K562 (cell line): ENCODE results near the gene DOP1B. TPM values are rescaled to one million over a fixed set of nuclear protein-coding genes. Genes with fewer than 3 reads are reported as not detected.

Experiments used
- ATAC-seq: fragments of 200-7000 bp; cut with Tn5 transposase; 3 replicates; pipeline ENCODE4 v1.9.1; 2020; ENCODE audit warnings: moderate library complexity
- BruUV-seq: library from RNA; stranded (reverse); fragments of 400-500 nt; replicated peaks from 2 replicates; lab custom pipeline; 2021; lab: Mats Ljungman, UMichigan
- CTCF ChIA-PET: fragments of 300-600 bp; formaldehyde crosslinking; extraction: SDS; loops from one replicate; lab custom pipeline; 2021; ENCODE audit warnings: low intra/inter-chr PET ratio; lab: Yijun Ruan, JAX
- POLR2A ChIA-PET: fragments of 300-600, 350-650 bp; sonication (Branson Sonifier 250); formaldehyde crosslinking; extraction: SDS; loops from one replicate; lab custom pipeline; 2021; ENCODE audit warnings: antibody characterized with exemption, inconsistent platforms; lab: Yijun Ruan, JAX
- DNase-seq, 4 experiments: peaks; one replicate each; pipeline versions ENCODE4 v3.0.0 to v3.0.0-alpha.2; 2011 to 2018; ENCODE audit warnings: low spot score in 3 of 4, mixed read lengths in 3 of 4; ENCODE audit errors: extremely low read depth in 1 of 4
- FAIRE-seq: peaks from 2 replicates; lab custom pipeline; 2011; peaks lifted over from hg19 to GRCh38; lab: Jason Lieb, UNC
- H2AFZ ChIP-seq: 2 replicates; pipeline ENCODE4 v1.6.0; 2011; ENCODE audit warnings: low read depth, low read length, control low read depth, inconsistent platforms
- H3K27ac ChIP-seq: fragments of 200-600 bp; 3 replicates; pipeline ENCODE4 v1.8.0; 2011; ENCODE audit warnings: low read depth, mild to moderate bottlenecking, control low read depth, inconsistent platforms, low read length, moderate library complexity, mixed read lengths; ENCODE audit errors: extremely low read depth
- H3K27me3 ChIP-seq, 2 experiments: fragments of 300-600 bp in 1 of 2; 2 replicates in 1 of 2; 3 replicates in 1 of 2; pipeline versions ENCODE4 v1.6.0 to v1.8.0; 2011; ENCODE audit warnings: inconsistent platforms in 2 of 2, low read length in 2 of 2, mild to moderate bottlenecking in 1 of 2, mixed read lengths in 1 of 2, moderate library complexity in 1 of 2; ENCODE audit not compliant: control insufficient read depth in 2 of 2, insufficient read depth in 2 of 2
- H3K36me3 ChIP-seq: fragments of 300-600 bp; 3 replicates; pipeline ENCODE4 v1.8.0; 2011; ENCODE audit warnings: mild to moderate bottlenecking, low read length, inconsistent platforms; ENCODE audit not compliant: control insufficient read depth, insufficient read depth
- H3K4me1 ChIP-seq, 2 experiments: fragments of 200-600 bp in 1 of 2; replicated peaks in 1 of 2; 2 replicates in 1 of 2; 3 replicates in 1 of 2; pipeline versions ENCODE4 v1.5.1 to v1.8.0; 2011; ENCODE audit warnings: inconsistent platforms in 2 of 2, low read length in 2 of 2, mild to moderate bottlenecking in 1 of 2, mixed read lengths in 1 of 2, moderate library complexity in 1 of 2; ENCODE audit not compliant: control insufficient read depth in 2 of 2, insufficient read depth in 2 of 2
- H3K4me2 ChIP-seq: 2 replicates; pipeline ENCODE4 v1.6.1; 2011; ENCODE audit warnings: low read length, control low read depth, inconsistent platforms, mixed read lengths; ENCODE audit not compliant: insufficient read depth
- H3K4me3 ChIP-seq: fragments of 200-600 bp; sonication (generic), shearing (Covaris generic); 2 replicates; pipeline ENCODE4 v1.5.1; 2016; ENCODE audit warnings: control low read depth, inconsistent platforms
- H3K79me2 ChIP-seq: fragments of 200-600 bp; 3 replicates; pipeline ENCODE4 v1.8.0; 2011; ENCODE audit warnings: low read length, inconsistent platforms; ENCODE audit not compliant: control insufficient read depth, insufficient read depth
- H3K9ac ChIP-seq, 2 experiments: 2 replicates each; pipeline versions ENCODE4 v1.6.0 to v1.6.1; 2011; ENCODE audit warnings: low read depth in 2 of 2, low read length in 2 of 2, control low read depth in 1 of 2, inconsistent platforms in 1 of 2, mild to moderate bottlenecking in 1 of 2, mixed read lengths in 1 of 2; ENCODE audit not compliant: insufficient read depth in 1 of 2
- H3K9me1 ChIP-seq: one replicate; pipeline ENCODE4 v1.6.0; 2011; ENCODE audit warnings: inconsistent platforms, mild to moderate bottlenecking, low read length, moderate library complexity; ENCODE audit not compliant: control insufficient read depth, insufficient read depth
- H3K9me3 ChIP-seq: replicated peaks from 2 replicates; pipeline ENCODE4 v1.5.1; 2011; ENCODE audit warnings: low read depth, low read length, inconsistent platforms; ENCODE audit not compliant: control insufficient read depth, insufficient read depth
- H4K20me1 ChIP-seq: replicated peaks from 2 replicates; pipeline ENCODE4 v1.6.1; 2011; ENCODE audit warnings: low read length, inconsistent platforms, mixed read lengths; ENCODE audit not compliant: control insufficient read depth, insufficient read depth
- PRPF4 ChIP-seq: fragments of 200-400 bp; formaldehyde crosslinking; IDR thresholded peaks from one replicate; pipeline ENCODE4 v1.6.1; 2017; ENCODE audit warnings: low read length, low read depth, mild to moderate bottlenecking; ENCODE audit not compliant: insufficient read depth, poor library complexity, severe bottlenecking
- TRIM24 ChIP-seq, 2 experiments: fragments of 450-650 bp; IDR thresholded peaks; 2 replicates each; pipeline ENCODE4 v1.6.1; 2016
- ZBTB17 ChIP-seq: fragments of 450-650 bp; formaldehyde crosslinking; IDR thresholded peaks from 2 replicates; pipeline ENCODE4 v1.4.0; 2020; ENCODE audit warnings: mild to moderate bottlenecking
- WGBS: fragments of 100-300 bp; shearing (Covaris generic); methylation state at CpG from one replicate; pipeline ENCODE4 v1.1.6; 2016; ENCODE audit warnings: low coverage, mixed read lengths; ENCODE audit not compliant: insufficient coverage; ENCODE audit errors: missing lambda C conversion rate; 5-methylcytosine and 5-hydroxymethylcytosine counted together
- in situ Hi-C: fragments of 300-500 bp; cut with MboI; formaldehyde crosslinking; loops from 4 replicates; pipeline ENCODE4 v1.15.0; 2018; ENCODE audit warnings: inconsistent platforms, mixed read lengths
- intact Hi-C: fragments of 100-400 bp; cut with micrococcal nuclease; formaldehyde crosslinking; loops from 2 replicates; pipeline ENCODE4 v1.14.2; 2022
- polyA plus RNA-seq, 8 experiments: library from polyadenylated mRNA; depleted of rRNA in 4 of 8; stranded (reverse) in 5 of 8; unstranded in 3 of 8; fragments of >200 nt; fragmentation: Nextera tagmentation in 2 of 8; fragmentation: Illumina TruSeq in 1 of 8; extraction: Ambion mirVana in 2 of 8; extraction: Trizol in 1 of 8; gene quantifications; 2 replicates each; pipeline versions ENCODE4 v1.2.1 to v1.2.3, GENCODE V29; 2011 to 2014; ENCODE audit warnings: inconsistent platforms in 1 of 8, missing spikeins in 1 of 8
- total RNA-seq, 7 experiments: library from RNA; depleted of rRNA in 6 of 7; stranded (reverse); fragments of >200 nt in 6 of 7; fragmentation: Illumina TruSeq in 2 of 7; extraction: Trizol in 2 of 7; gene quantifications; 2 replicates each; pipeline versions ENCODE4 v1.2.1 to v1.2.3, GENCODE V29; 2011 to 2021; ENCODE audit warnings: low replicate concordance in 1 of 7
- TF ChIP-seq, protein P1 (sequence below): fragments of 450-650 bp; IDR thresholded peaks from 2 replicates; pipeline ENCODE4 v1.7.1; 2018; ENCODE audit warnings: mild to moderate bottlenecking, low read depth; ENCODE audit not compliant: partially characterized antibody

The DOP1B gene
- total and polyA plus RNA-seq, 9 of the 15 experiments (the other 6 are each of a cell fraction or from before 2014, with no cell fraction given) = 0.04 to 2.2 (median 0.68) TPM

GRCh38 chr21:36170823-36171222 is 14.2 kb downstream of the DOP1B start:
- in situ Hi-C loops = no loop called here
- POLR2A ChIA-PET = interaction anchor here (0.6 to 1.3 kb wide), 2 partner anchors 9 to 149 kb away, joined by 3 read pairs; partner anchors contain the start of gene MORC3

More at GRCh38 chr21:36170823-36171222, 14.2 kb downstream of the DOP1B start:
- intact Hi-C loops = no loop called here
- Histone ChIP-seq H3K27me3 (peaks cover 0 to 23% of the 10 kb centered on the region in 2 experiments; a peak in 2 of 5 replicates), H3K27ac (no peak overlapping the region)
- BruUV-seq = no TSS peak
- TF ChIP-seq TRIM24 (IDR thresholded peaks at IDR 0.05) = no peak
- TF ChIP-seq ZBTB17 (CRISPR knock-in tag) = no peak
- TF ChIP-seq, protein P1, sequence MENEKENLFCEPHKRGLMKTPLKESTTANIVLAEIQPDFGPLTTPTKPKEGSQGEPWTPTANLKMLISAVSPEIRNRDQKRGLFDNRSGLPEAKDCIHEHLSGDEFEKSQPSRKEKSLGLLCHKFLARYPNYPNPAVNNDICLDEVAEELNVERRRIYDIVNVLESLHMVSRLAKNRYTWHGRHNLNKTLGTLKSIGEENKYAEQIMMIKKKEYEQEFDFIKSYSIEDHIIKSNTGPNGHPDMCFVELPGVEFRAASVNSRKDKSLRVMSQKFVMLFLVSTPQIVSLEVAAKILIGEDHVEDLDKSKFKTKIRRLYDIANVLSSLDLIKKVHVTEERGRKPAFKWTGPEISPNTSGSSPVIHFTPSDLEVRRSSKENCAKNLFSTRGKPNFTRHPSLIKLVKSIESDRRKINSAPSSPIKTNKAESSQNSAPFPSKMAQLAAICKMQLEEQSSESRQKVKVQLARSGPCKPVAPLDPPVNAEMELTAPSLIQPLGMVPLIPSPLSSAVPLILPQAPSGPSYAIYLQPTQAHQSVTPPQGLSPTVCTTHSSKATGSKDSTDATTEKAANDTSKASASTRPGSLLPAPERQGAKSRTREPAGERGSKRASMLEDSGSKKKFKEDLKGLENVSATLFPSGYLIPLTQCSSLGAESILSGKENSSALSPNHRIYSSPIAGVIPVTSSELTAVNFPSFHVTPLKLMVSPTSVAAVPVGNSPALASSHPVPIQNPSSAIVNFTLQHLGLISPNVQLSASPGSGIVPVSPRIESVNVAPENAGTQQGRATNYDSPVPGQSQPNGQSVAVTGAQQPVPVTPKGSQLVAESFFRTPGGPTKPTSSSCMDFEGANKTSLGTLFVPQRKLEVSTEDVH = no peak
- no peak for TF ChIP-seq PRPF4
- TF ChIP-seq, all 486 proteins: peak for 0
- no peak overlapping the region for H3K4me2 ChIP-seq
- ATAC-seq (no peak), DNase-seq (no peak), FAIRE-seq (no peak)
- CTCF ChIA-PET = no interaction called here
- H3K4me1 ChIP-seq = peaks cover 0 to 3% of the 10 kb centered on the region in 2 experiments; a peak in 2 of 5 replicates
- 18% methylated on average over 6 of the region's 6 CpGs for WGBS
- H3K9me3 ChIP-seq = no peaks in the 10 kb centered on the region
- H3K9ac ChIP-seq = no peak overlapping the region
- no peaks in the 10 kb centered on the region for H4K20me1 ChIP-seq
- H2AFZ ChIP-seq = no peak overlapping the region
- no peaks in the 10 kb centered on the region for H3K9me1 ChIP-seq
- H3K4me3 ChIP-seq = no peak overlapping the region
- H3K79me2 ChIP-seq = no peaks in the 10 kb centered on the region
- H3K36me3 ChIP-seq = no peaks in the 10 kb centered on the region
